CD14-positive monocyte (primary cell): ENCODE measurements around the gene AASDHPPT. TPM values are rescaled to one million over a fixed set of nuclear protein-coding genes. Genes with fewer than 3 reads are reported as not detected.
A peak's percentile ranks its signal among the peaks of the same experiment; 100 is the strongest.

Experiments used
- DNase-seq, 3 donors: peaks; one replicate each; pipeline ENCODE4 v3.0.0-alpha.2; 2011 to 2022
- H2AFZ ChIP-seq: 2 replicates; pipeline ENCODE4 v1.6.0; 2012; ENCODE audit warnings: mild to moderate bottlenecking, low read depth, low read length, inconsistent platforms; ENCODE audit not compliant: insufficient read depth, poor library complexity, severe bottlenecking
- H3K27ac ChIP-seq, 2 donors: 1 replicate in 1 of 2; 2 replicates in 1 of 2; pipeline ENCODE4 v1.5.1; 2012 to 2013; ENCODE audit warnings: low read length in 2 of 2, control low read depth in 1 of 2, inconsistent platforms in 1 of 2, low read depth in 1 of 2, mild to moderate bottlenecking in 1 of 2
- H3K27me3 ChIP-seq, 2 donors: one replicate each; pipeline versions ENCODE4 v1.6.0 to v1.6.1; 2011 to 2013; ENCODE audit warnings: low read length in 2 of 2; ENCODE audit not compliant: control insufficient read depth in 2 of 2, insufficient read depth in 2 of 2
- H3K36me3 ChIP-seq, 2 donors: replicated peaks in 1 of 2; 1 replicate in 1 of 2; 2 replicates in 1 of 2; pipeline versions ENCODE4 v1.5.1 to v1.6.1; 2012 to 2013; ENCODE audit warnings: low read length in 2 of 2, control low read depth in 1 of 2, inconsistent platforms in 1 of 2, mild to moderate bottlenecking in 1 of 2; ENCODE audit not compliant: insufficient read depth in 2 of 2, control insufficient read depth in 1 of 2
- H3K4me1 ChIP-seq, 2 donors: 1 replicate in 1 of 2; 2 replicates in 1 of 2; pipeline versions ENCODE4 v1.5.1 to v1.6.1; 2012 to 2013; ENCODE audit warnings: low read length in 2 of 2, control low read depth in 1 of 2, inconsistent platforms in 1 of 2, mild to moderate bottlenecking in 1 of 2, moderate library complexity in 1 of 2; ENCODE audit not compliant: insufficient read depth in 2 of 2, control insufficient read depth in 1 of 2
- H3K4me2 ChIP-seq: replicated peaks from 2 replicates; pipeline ENCODE3; 2012; ENCODE audit warnings: low read length, moderate library complexity, mild to moderate bottlenecking; ENCODE audit not compliant: poor library complexity, severe bottlenecking; ENCODE audit errors: extremely low read depth
- H3K4me3 ChIP-seq, 3 experiments: fragments of 200-600 bp in 1 of 3; sonication (generic) in 1 of 3; replicated peaks in 1 of 3; 1 replicate in 2 of 3; 2 replicates in 1 of 3; pipeline ENCODE4 v1.5.1; 2011 to 2013; ENCODE audit warnings: low read length in 3 of 3, mild to moderate bottlenecking in 3 of 3, control low read depth in 2 of 3, low read depth in 2 of 3, inconsistent platforms in 1 of 3, moderate library complexity in 1 of 3
- H3K79me2 ChIP-seq: 2 replicates; pipeline ENCODE4 v1.6.0; 2012; ENCODE audit warnings: mild to moderate bottlenecking, control low read depth, inconsistent platforms, low read length, moderate library complexity; ENCODE audit not compliant: insufficient read depth
- H3K9ac ChIP-seq: 2 replicates; pipeline ENCODE4 v1.6.0; 2017; ENCODE audit warnings: low read length, mild to moderate bottlenecking; ENCODE audit not compliant: insufficient read depth, poor library complexity, severe bottlenecking
- H3K9me3 ChIP-seq, 2 donors: replicated peaks in 1 of 2; 1 replicate in 1 of 2; 2 replicates in 1 of 2; pipeline versions ENCODE4 v1.5.1 to v1.6.1; 2012 to 2013; ENCODE audit warnings: low read length in 2 of 2, control low read depth in 1 of 2; ENCODE audit not compliant: control insufficient read depth in 1 of 2, insufficient read depth in 1 of 2
- H4K20me1 ChIP-seq: 2 replicates; pipeline ENCODE4 v1.6.0; 2012; ENCODE audit warnings: mild to moderate bottlenecking, low read length, control low read depth, moderate library complexity; ENCODE audit not compliant: insufficient read depth
- H3K27ac Mint-ChIP-seq, 7 donors: one replicate each; pipeline ENCODE4 v1.8.0; 2020; ENCODE audit warnings: mild to moderate bottlenecking in 7 of 7, mixed read lengths in 7 of 7, moderate library complexity in 6 of 7, inconsistent platforms in 2 of 7
- H3K27me3 Mint-ChIP-seq, 3 donors: one replicate each; pipeline ENCODE4 v1.8.0; 2021 to 2022; ENCODE audit warnings: low read depth in 3 of 3, mild to moderate bottlenecking in 3 of 3, mixed read lengths in 3 of 3, moderate library complexity in 3 of 3, inconsistent platforms in 1 of 3
- H3K36me3 Mint-ChIP-seq, 2 donors: one replicate each; pipeline ENCODE4 v1.8.0; 2020; ENCODE audit warnings: mixed read lengths in 2 of 2, inconsistent platforms in 1 of 2, mild to moderate bottlenecking in 1 of 2
- H3K4me1 Mint-ChIP-seq: one replicate; pipeline ENCODE4 v1.8.0; 2020; ENCODE audit warnings: mild to moderate bottlenecking, mixed read lengths
- H3K4me3 Mint-ChIP-seq, 2 donors: one replicate each; pipeline ENCODE4 v1.8.0; 2020; ENCODE audit warnings: mild to moderate bottlenecking in 2 of 2, mixed read lengths in 2 of 2, moderate library complexity in 1 of 2
- H3K9me3 Mint-ChIP-seq, 7 donors: one replicate each; pipeline ENCODE4 v1.8.0; 2020 to 2022; ENCODE audit warnings: mixed read lengths in 7 of 7, mild to moderate bottlenecking in 6 of 7, moderate library complexity in 6 of 7, inconsistent platforms in 2 of 7
- WGBS: methylation state at CpG from one replicate; pipeline ENCODE4 v1.1.5; 2013; ENCODE audit warnings: missing lambda C conversion rate; ENCODE audit not compliant: insufficient coverage; 5-methylcytosine and 5-hydroxymethylcytosine counted together
- intact Hi-C, 2 donors: fragments of 100-400 bp; cut with micrococcal nuclease; formaldehyde crosslinking; loops; one replicate each; pipeline versions ENCODE4 v1.15.0 to v1.15.1; 2023
- polyA plus RNA-seq, 3 donors: library from polyadenylated mRNA; depleted of rRNA in 1 of 3; unstranded in 2 of 3; stranded (reverse) in 1 of 3; fragments of 300-500 nt in 2 of 3; fragments of >200 nt in 1 of 3; fragmentation: Illumina TruSeq in 2 of 3; gene quantifications; 1 replicate in 2 of 3; 2 replicates in 1 of 3; pipeline ENCODE4 v1.2.3, GENCODE V29; 2012 to 2021
- TF ChIP-seq, protein P1 (sequence below): fragments of 200-600 bp; IDR thresholded peaks from one replicate; pipeline ENCODE4 v1.8.0; 2022; ENCODE audit warnings: antibody characterized with exemption, mild to moderate bottlenecking

Gene AASDHPPT
- polyA plus RNA-seq, 3 donors: 7.6 to 47.3 (median 27.3) TPM

- Histone ChIP-seq H3K36me3 (peaks cover 21 to 65% of the 10 kb centered on the region in 2 donors), H3K27me3 (no peaks in the 10 kb centered on the region)
- H3K4me1 Mint-ChIP-seq: peaks cover 16% of the 10 kb centered on the region
Observed at GRCh38 chr11:106088896-106089295, 11.4 kb downstream of the AASDHPPT start.

GRCh38 chr11:106091480-106092123 is 14.1 kb downstream of the AASDHPPT start:
- Histone ChIP-seq H3K79me2 (peaks cover 31% of the 10 kb centered on the region), H3K27me3 (no peaks in the 10 kb centered on the region), H3K4me2 (no peak overlapping the region), H3K9me3 (no peaks in the 10 kb centered on the region), H3K4me3 (no peak overlapping the region), H4K20me1 (peaks cover 39% of the 10 kb centered on the region), H3K9ac (no peak overlapping the region), H3K27ac (no peak overlapping the region), H3K36me3 (peaks cover 48 to 70% of the 10 kb centered on the region in 2 donors), H2AFZ (no peak overlapping the region), H3K4me1 (no peaks in the 10 kb centered on the region)
- Mint-ChIP-seq H3K27me3 (no peaks in the 10 kb centered on the region), H3K27ac (peak overlapping the region in 2 of 7 donors; percentile 14 to 29), H3K4me3 (no peak overlapping the region), H3K36me3 (peaks cover 52 to 62% of the 10 kb centered on the region in 2 donors), H3K9me3 (no peaks in the 10 kb centered on the region), H3K4me1 (peaks cover 10% of the 10 kb centered on the region)
- intact Hi-C loops: no loop called here
- 92% methylated on average over 2 of the region's 3 CpGs for WGBS
- no peak for DNase-seq
- TF ChIP-seq, protein P1, sequence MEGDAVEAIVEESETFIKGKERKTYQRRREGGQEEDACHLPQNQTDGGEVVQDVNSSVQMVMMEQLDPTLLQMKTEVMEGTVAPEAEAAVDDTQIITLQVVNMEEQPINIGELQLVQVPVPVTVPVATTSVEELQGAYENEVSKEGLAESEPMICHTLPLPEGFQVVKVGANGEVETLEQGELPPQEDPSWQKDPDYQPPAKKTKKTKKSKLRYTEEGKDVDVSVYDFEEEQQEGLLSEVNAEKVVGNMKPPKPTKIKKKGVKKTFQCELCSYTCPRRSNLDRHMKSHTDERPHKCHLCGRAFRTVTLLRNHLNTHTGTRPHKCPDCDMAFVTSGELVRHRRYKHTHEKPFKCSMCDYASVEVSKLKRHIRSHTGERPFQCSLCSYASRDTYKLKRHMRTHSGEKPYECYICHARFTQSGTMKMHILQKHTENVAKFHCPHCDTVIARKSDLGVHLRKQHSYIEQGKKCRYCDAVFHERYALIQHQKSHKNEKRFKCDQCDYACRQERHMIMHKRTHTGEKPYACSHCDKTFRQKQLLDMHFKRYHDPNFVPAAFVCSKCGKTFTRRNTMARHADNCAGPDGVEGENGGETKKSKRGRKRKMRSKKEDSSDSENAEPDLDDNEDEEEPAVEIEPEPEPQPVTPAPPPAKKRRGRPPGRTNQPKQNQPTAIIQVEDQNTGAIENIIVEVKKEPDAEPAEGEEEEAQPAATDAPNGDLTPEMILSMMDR: no peak

More at GRCh38 chr11:106088896-106089295, 11.4 kb downstream of the AASDHPPT start:
- Histone ChIP-seq H3K4me1 (no peaks in the 10 kb centered on the region), H3K4me2 (no peak overlapping the region), H3K27ac (no peak overlapping the region), H3K9ac (no peak overlapping the region), H2AFZ (no peak overlapping the region), H3K4me3 (no peak overlapping the region), H4K20me1 (peaks cover 48% of the 10 kb centered on the region), H3K9me3 (no peaks in the 10 kb centered on the region), H3K79me2 (peaks cover 44% of the 10 kb centered on the region)
- intact Hi-C loops: no loop called here
- 100% methylated on average over 1 of the region's 4 CpGs for WGBS
- DNase-seq: no peak
- Mint-ChIP-seq H3K27ac (peak overlapping the region in 2 of 7 donors; percentile 34 to 39), H3K9me3 (no peaks in the 10 kb centered on the region), H3K27me3 (no peaks in the 10 kb centered on the region), H3K36me3 (peaks cover 36 to 51% of the 10 kb centered on the region in 2 donors), H3K4me3 (no peak overlapping the region)
- TF ChIP-seq, protein P1: no peak
